ENCODE measurements around the gene ACTA2.
"Not testable (repeated sequence)": the region's sequence is repeated elsewhere in the genome, so short reads cannot be mapped to it uniquely, and the experiment has no call there.

The ACTA2 gene

GRCh38 chr10:88949051-88949450 is 3.5 kb downstream of the ACTA2 start:
- no peak for DNase-seq

- DNase-seq, result no peak
These were observed 5.5 kb downstream of the ACTA2 start for GRCh38 chr10:88946965-88947590.

GRCh38 chr10:88946200-88946599 is 6.4 kb downstream of the ACTA2 start:
- DNase-seq, result no peak

- no peak for DNase-seq
These were observed 7.8 kb downstream of the ACTA2 start for GRCh38 chr10:88944813-88945212.

DNA sequence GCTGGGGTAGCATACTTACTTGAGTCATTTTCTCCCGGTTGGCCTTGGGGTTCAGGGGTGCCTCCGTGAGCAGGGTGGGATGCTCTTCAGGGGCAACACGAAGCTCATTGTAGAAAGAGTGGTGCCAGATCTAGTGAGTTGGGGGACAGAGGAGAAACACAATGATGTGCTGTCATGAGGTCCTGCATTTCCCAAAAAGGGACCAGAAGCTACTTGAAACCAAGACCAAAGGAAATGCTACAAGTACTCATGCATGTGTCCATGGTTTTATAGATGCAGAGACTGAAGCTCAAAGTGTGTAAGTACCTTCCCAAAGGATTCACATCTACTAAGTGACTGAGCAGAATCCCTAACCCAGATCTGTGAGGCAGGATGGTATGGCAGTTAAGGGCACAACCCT is 8.8 kb downstream of the ACTA2 start:
- no peak for DNase-seq

GRCh38 chr10:88941026-88941425 is 11.5 kb downstream of the ACTA2 start:
- no peak for DNase-seq

DNA sequence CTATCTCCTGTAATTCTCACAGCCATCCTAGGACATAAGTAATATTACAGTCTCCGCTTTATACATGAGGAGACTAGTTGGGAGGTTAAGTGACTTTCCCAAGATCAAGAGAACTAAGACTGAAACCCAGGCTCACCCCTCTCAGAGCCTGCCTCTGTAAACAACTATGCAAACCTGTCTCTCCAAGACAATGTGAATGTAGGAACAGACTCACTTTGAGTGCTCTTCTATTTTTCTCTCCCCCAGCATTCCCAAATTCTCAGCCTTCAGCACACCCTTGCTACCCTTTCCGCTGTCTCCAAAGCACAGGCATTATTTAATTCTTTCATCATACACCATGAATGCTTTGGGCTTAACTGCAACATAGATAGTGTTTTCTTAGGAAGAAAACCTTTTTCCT is 13.6 kb downstream of the ACTA2 start:
- DNase-seq, result no peak

- no peak for DNase-seq
These were observed 14.5 kb downstream of the ACTA2 start for GRCh38 chr10:88938039-88938438.

DNA sequence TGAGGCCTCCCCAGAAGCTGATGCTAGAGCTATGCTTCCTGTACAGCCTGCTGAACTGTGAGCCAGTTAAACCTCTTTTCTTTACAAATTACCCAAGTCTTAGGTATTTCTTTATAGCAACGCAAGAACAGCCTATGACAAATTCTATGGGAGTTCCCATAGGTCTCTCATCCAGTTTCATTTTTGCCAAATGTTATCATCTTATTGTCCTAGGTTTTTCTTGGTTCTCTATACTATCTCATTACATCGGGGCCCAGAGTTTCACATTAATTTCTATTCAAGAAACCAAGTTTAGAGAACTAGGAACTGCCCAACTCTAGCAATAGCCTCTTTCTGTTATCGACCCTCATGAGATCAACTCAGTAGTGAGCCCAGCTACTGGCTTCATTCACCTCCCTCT is 15.9 kb downstream of the ACTA2 start:
- no peak for DNase-seq

- DNase-seq, result peak; percentile 60
These were observed 17.5 kb downstream of the ACTA2 start for GRCh38 chr10:88934900-88935672.

DNA sequence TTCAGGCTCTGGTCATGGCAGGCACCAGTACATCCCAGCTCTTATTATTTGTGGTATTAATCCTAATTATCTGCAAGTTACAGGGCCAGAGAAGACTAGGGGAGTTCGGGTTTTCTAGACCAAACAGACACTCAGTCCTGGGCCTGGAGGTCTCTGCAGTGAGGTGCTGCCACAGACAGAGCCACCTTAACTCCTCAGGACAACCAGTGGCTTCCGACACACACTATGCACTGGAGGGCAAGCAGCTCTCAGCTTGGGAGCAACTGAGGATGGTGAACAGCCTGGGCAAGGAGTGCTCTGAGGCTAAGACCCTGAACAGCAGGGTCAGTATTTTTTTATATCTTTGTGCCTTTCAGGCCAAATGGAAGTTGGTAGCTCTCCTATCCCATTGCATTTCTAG is 19.0 kb downstream of the ACTA2 start:
- DNase-seq, result no peak

- no peak for DNase-seq
These were observed 19.9 kb downstream of the ACTA2 start for GRCh38 chr10:88932539-88933256.

GRCh38 chr10:88932029-88932428 is 20.5 kb downstream of the ACTA2 start:
- DNase-seq, result not testable (repeated sequence)

DNA sequence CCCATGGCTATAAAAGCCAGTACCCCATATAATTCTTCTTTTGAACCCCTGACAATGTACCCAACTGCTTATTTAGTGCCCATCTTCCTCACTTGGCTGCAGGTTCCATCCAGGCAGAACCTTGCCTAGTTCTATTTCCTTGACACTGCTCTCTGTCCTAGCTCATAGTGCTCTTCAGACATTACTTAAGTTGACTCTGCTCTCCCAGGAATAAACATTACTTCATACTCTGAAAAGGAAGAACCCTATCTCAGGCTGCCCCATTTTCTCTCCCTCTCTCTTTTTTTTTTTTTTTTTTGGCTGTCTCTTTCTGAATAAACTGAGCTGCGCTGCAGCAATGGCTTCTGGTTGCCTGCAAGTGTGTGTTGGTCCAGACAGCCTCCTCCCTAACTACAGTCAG is 21.0 kb downstream of the ACTA2 start:
- no peak for DNase-seq

DNA sequence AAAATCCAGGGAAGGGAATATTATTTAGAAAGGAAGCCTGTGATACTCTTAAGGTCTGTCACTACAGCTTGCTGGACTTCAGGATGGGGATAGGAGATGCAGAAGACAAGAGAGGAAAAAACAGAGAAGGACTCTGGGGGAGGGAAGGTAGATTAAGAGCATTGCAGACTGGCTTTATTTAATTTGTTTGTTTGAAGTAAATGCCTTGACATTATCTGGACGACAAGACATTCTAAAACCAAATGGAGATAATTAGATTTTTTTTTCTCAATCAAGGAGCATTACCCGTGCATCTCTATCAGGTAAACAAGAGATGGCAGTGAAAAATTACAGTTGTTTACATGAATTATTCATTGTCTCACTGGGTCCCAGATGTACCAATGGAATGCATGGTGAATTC is 24.3 kb downstream of the ACTA2 start:
- no peak for DNase-seq

DNA sequence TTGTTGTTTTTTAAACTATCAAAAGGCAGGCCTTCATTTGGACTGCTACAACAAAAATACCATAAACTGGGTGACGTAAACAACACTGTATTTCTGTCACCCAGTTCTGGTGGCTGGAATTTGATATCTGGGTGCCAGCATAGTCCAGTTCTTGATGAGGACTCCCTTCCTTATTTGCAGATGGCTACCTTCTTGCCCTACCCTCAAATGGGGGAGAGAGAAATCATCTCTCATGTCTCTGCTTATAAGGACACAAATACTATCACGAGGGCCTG is 25.2 kb downstream of the ACTA2 start:
- no peak for DNase-seq

- DNase-seq, result no peak
These were observed 25.8 kb downstream of the ACTA2 start for GRCh38 chr10:88926566-88927415.

GRCh38 chr10:88923520-88923919 is 29.1 kb downstream of the ACTA2 start:
- DNase-seq, result no peak

GRCh38 chr10:88922041-88922440 is 30.5 kb downstream of the ACTA2 start:
- DNase-seq, result no peak

- DNase-seq, result no peak
These were observed 31.5 kb downstream of the ACTA2 start for GRCh38 chr10:88920986-88921593.

DNA sequence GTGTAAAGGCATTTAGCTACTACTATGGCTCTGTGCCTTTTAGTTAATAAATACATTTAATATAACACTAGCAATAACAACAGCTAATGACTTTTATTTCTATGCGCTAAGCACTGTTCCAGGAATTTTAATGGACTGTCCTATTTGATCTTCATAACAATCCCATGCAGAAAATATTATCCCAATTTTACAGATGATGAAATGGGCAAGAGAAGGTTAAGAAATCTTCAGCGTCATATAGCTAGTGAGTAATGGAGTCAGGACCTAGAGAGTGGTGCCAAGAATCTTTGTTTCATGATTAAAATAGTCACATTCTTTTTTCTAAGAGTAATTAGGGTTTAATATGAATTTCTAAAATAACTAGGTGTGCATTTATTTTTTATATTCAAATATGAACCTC is 32.4 kb downstream of the ACTA2 start:
- no peak for DNase-seq

DNA sequence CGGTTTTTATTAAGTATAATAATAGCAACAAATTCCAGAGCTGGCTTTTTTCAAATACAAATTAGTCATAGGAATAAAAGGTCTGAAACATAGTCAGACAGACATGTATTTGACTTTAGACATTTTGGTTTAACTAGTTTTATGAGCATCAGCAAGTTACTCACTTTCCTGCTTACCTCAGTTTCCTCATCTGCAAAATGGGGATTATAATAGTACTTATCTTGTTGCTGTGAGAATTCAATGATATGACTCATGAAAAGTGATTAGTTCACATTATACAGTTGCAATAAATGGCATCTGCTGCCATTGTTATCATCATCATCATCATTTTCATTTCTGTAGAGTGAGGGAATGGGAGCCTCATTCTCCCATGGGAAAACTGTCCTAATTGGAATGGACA is 33.5 kb downstream of the ACTA2 start:
- DNase-seq, result no peak

All from T-helper 9 cell (primary cell).